ENCODE measurements around the gene EPS15. TPM values are rescaled to one million over a fixed set of nuclear protein-coding genes. Genes with fewer than 3 reads are reported as not detected.

EPS15 gene
- total and polyA plus RNA-seq, 2 of the 13 experiments (the other 11 are each of a cell fraction or from before 2014, with no cell fraction given): 14.3 to 19.3 TPM

GRCh38 chr1:51327386-51327785 lies 191.7 kb downstream of the EPS15 start:
- H2AFZ ChIP-seq (ENCODE audit: low read length): no peak overlapping the region
- H4K20me1 ChIP-seq (ENCODE audit: insufficient read depth, low read length): no peaks in the 10 kb centered on the region
- TF ChIP-seq FOXM1 (CRISPR knock-in tag; IDR thresholded peaks at IDR 0.05) (no peak), KDM1A (CRISPR knock-in tag; IDR thresholded peaks at IDR 0.05) (no peak), TCF12 (IDR thresholded peaks at IDR 0.05) (no peak), TCF12 (CRISPR knock-in tag; IDR thresholded peaks at IDR 0.05) (no peak), DRAP1 (CRISPR knock-in tag; IDR thresholded peaks at IDR 0.05) (no peak), MIXL1 (CRISPR knock-in tag; IDR thresholded peaks at IDR 0.05) (no peak), ZBTB49 (CRISPR knock-in tag; IDR thresholded peaks at IDR 0.05; ENCODE audit: borderline replicate concordance) (no peak), PAWR (CRISPR knock-in tag; IDR thresholded peaks at IDR 0.05; ENCODE audit: borderline replicate concordance) (no peak), FUBP1 (CRISPR knock-in tag; IDR thresholded peaks at IDR 0.05; ENCODE audit: borderline replicate concordance) (no peak), ZNF337 (CRISPR knock-in tag; IDR thresholded peaks at IDR 0.05; ENCODE audit: borderline replicate concordance, low read depth) (no peak), ATM (IDR thresholded peaks at IDR 0.05; ENCODE audit: borderline replicate concordance) (no peak), SNAI1 (CRISPR knock-in tag; IDR thresholded peaks at IDR 0.05; ENCODE audit: borderline replicate concordance) (no peak), GATAD1 (CRISPR knock-in tag; IDR thresholded peaks at IDR 0.05) (no peak), ZNF607 (CRISPR knock-in tag; IDR thresholded peaks at IDR 0.05; ENCODE audit: borderline replicate concordance) (no peak), CHD4 (IDR thresholded peaks at IDR 0.05; ENCODE audit: borderline replicate concordance, low read length) (no peak), ZNF7 (CRISPR knock-in tag; IDR thresholded peaks at IDR 0.05) (no peak), CREBL2 (CRISPR knock-in tag; IDR thresholded peaks at IDR 0.05; ENCODE audit: borderline replicate concordance) (no peak), ZNF30 (CRISPR knock-in tag; IDR thresholded peaks at IDR 0.05) (no peak), DBP (CRISPR knock-in tag; IDR thresholded peaks at IDR 0.05; ENCODE audit: not compliant biosample characterization) (no peak)
- no peak for FAIRE-seq
- H3K4me2 ChIP-seq (ENCODE audit: low read depth, low read length): no peak overlapping the region
- WGBS (ENCODE audit: low lambda C conversion rate): 58% methylated on average over 5 of the region's 5 CpGs
- in situ Hi-C loops (cut with HindIII; ENCODE audit: extremely low pct_ligation_motif_present, low pct_unique_long_range_greater_than_20kb): no loop called here
- H3K27me3 ChIP-seq (ENCODE audit: control insufficient read depth in 1 of 2, insufficient read depth in 2 of 2, low read length in 2 of 2): peaks cover 0 to 19% of the 10 kb centered on the region in 2 experiments; a peak in 2 of 5 replicates
- H3K4me3 ChIP-seq (replicated peaks in 1 of 3; ENCODE audit: insufficient read depth in 1 of 3, low read depth in 2 of 3, low read length in 3 of 3): no peak overlapping the region
- no peaks in the 10 kb centered on the region for H3K36me3 ChIP-seq (replicated peaks in 1 of 2; ENCODE audit: control insufficient read depth in 1 of 2, insufficient read depth in 2 of 2, low read length in 2 of 2)
- peaks cover 25% of the 10 kb centered on the region for H3K4me1 ChIP-seq (ENCODE audit: insufficient read depth, low read length)
- ATAC-seq: no peak
- intact Hi-C loops (cut with micrococcal nuclease; ENCODE audit: unreplicated experiment): no loop called here
- H3K9me3 ChIP-seq (ENCODE audit: low read length): no peaks in the 10 kb centered on the region
- no peak overlapping the region for H3K9ac ChIP-seq (ENCODE audit: insufficient read depth, low read depth, low read length)
- CTCF ChIA-PET (ENCODE audit: low intra/inter-chr PET ratio, low total read pairs): no interaction called here
- no TSS peak for BruUV-seq (replicated peaks)
- H3K27ac ChIP-seq (ENCODE audit: extremely low read length, insufficient read depth, low read length): no peak overlapping the region
- DNase-seq (ENCODE audit: low spot score): no peak
- H3K79me2 ChIP-seq (ENCODE audit: insufficient read depth, low read length): no peaks in the 10 kb centered on the region
- POLR2A ChIA-PET: no interaction called here
